IMR-90 (cell line): ENCODE results near the gene CPED1.

Experiments
- BHLHE40 ChIP-seq: fragments of 150-350 bp; IDR thresholded peaks from 2 replicates; pipeline ENCODE4 v1.6.1; 2016; ENCODE audit warnings: mild to moderate bottlenecking, low read depth, low read length
- CTCF ChIP-seq: conservative IDR thresholded peaks from 2 replicates; pipeline ENCODE4 v1.5.1; 2012; ENCODE audit warnings: mild to moderate bottlenecking, low read depth, low read length, improper control_type of control experiment

GRCh38 chr7:121204537-121204936 lies 216.0 kb downstream of the CPED1 start:
- TF ChIP-seq BHLHE40, result no peak
- no peak for TF ChIP-seq CTCF
